ENCODE measurements around the gene GGNBP2.

DNA sequence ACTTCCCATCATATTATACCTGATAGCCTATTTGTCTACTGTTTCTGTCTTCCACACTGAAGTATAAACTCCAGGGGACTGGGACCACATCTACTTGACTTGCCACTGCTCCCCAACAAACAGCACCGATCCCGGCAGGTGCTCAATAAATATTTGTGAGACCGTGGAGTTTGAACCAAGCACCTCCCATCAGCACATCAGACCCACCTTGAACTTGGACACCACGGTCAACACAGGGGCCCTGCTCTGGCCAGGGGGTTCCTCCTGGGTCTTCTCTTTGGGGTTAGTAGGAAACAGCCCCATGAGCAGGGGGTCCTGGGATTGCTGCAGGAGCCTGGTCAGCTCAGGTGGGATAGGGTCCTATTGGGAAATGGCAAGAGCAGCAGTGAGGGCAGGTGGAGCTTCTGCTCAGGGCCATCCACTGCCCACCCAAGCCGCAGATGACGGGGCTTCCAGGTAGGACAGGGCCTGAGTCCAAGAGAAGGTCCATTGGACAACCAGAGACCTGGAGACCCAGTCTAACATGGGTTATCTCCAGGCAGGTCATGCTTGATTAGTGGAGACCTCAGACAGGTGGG is 38.4 kb upstream of the GGNBP2 start:
- TF ChIP-seq, protein P1, sequence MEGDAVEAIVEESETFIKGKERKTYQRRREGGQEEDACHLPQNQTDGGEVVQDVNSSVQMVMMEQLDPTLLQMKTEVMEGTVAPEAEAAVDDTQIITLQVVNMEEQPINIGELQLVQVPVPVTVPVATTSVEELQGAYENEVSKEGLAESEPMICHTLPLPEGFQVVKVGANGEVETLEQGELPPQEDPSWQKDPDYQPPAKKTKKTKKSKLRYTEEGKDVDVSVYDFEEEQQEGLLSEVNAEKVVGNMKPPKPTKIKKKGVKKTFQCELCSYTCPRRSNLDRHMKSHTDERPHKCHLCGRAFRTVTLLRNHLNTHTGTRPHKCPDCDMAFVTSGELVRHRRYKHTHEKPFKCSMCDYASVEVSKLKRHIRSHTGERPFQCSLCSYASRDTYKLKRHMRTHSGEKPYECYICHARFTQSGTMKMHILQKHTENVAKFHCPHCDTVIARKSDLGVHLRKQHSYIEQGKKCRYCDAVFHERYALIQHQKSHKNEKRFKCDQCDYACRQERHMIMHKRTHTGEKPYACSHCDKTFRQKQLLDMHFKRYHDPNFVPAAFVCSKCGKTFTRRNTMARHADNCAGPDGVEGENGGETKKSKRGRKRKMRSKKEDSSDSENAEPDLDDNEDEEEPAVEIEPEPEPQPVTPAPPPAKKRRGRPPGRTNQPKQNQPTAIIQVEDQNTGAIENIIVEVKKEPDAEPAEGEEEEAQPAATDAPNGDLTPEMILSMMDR (IDR thresholded peaks at IDR 0.05; ENCODE audit: low read depth, low read length, poor library complexity, severe bottlenecking), result no peak
- TF ChIP-seq EZH2phosphoT487 (IDR thresholded peaks at IDR 0.05; ENCODE audit: borderline replicate concordance, low read length), result no peak

Measured in DOHH2 (cell line).